Subcutaneous abdominal adipose tissue (tissue), 5 donors: Measurements from ENCODE around the gene PAK2.

Source experiments
- H3K27ac ChIP-seq: one replicate; pipeline ENCODE4 v1.7.0; 2013; ENCODE audit warnings: low read depth, mild to moderate bottlenecking, inconsistent platforms, low read length, moderate library complexity
- H3K27me3 ChIP-seq, 5 donors: one replicate each; pipeline ENCODE4 v1.7.0; 2013; ENCODE audit warnings: low read length in 5 of 5, inconsistent platforms in 1 of 5; ENCODE audit not compliant: control insufficient read depth in 5 of 5, insufficient read depth in 4 of 5
- H3K36me3 ChIP-seq, 5 donors: one replicate each; pipeline ENCODE4 v1.7.0; 2013; ENCODE audit warnings: low read length in 5 of 5; ENCODE audit not compliant: control insufficient read depth in 5 of 5, insufficient read depth in 5 of 5
- H3K4me1 ChIP-seq, 5 donors: one replicate each; pipeline ENCODE4 v1.7.0; 2013; ENCODE audit warnings: low read length in 5 of 5, mild to moderate bottlenecking in 3 of 5, moderate library complexity in 1 of 5; ENCODE audit not compliant: control insufficient read depth in 5 of 5, insufficient read depth in 5 of 5
- H3K4me3 ChIP-seq, 5 donors: one replicate each; pipeline ENCODE4 v1.7.0; 2013; ENCODE audit warnings: low read length in 5 of 5, low read depth in 1 of 5
- H3K9ac ChIP-seq, 5 donors: one replicate each; pipeline ENCODE4 v1.7.0; 2013; ENCODE audit warnings: low read length in 5 of 5, mild to moderate bottlenecking in 4 of 5, moderate library complexity in 3 of 5
- H3K9me3 ChIP-seq, 5 donors: one replicate each; pipeline ENCODE4 v1.7.0; 2013; ENCODE audit warnings: low read length in 5 of 5; ENCODE audit not compliant: control insufficient read depth in 5 of 5
- donor health status: healthy.
- donor health status: healthy.
- donor health status: healthy.
- donor health status: healthy.
- donor health status: healthy.

The PAK2 gene

GRCh38 chr3:196777836-196778235 is 38.2 kb downstream of the PAK2 start:
- no peak overlapping the region for H3K9ac ChIP-seq
- H3K27ac ChIP-seq, result no peak overlapping the region
- peaks cover 0 to 16% (median 8%) of the 10 kb centered on the region in 5 donors for H3K4me1 ChIP-seq
- no peaks in the 10 kb centered on the region for H3K27me3 ChIP-seq
- no peak overlapping the region for H3K4me3 ChIP-seq
- no peaks in the 10 kb centered on the region for H3K9me3 ChIP-seq
- peaks cover 0 to 13% (median 7%) of the 10 kb centered on the region in 5 donors for H3K36me3 ChIP-seq

- Histone ChIP-seq H3K4me3 (no peak overlapping the region), H3K27ac (no peak overlapping the region), H3K4me1 (peaks cover 0 to 16% (median 8%) of the 10 kb centered on the region in 5 donors), H3K9me3 (no peaks in the 10 kb centered on the region), H3K36me3 (peaks cover 9 to 18% (median 16%) of the 10 kb centered on the region in 5 donors), H3K9ac (no peak overlapping the region), H3K27me3 (no peaks in the 10 kb centered on the region)
Observed at GRCh38 chr3:196778755-196779154, 39.1 kb downstream of the PAK2 start.

GRCh38 chr3:196782511-196782910 is 42.9 kb downstream of the PAK2 start:
- H3K9me3 ChIP-seq, result no peaks in the 10 kb centered on the region
- peaks cover 9 to 26% (median 22%) of the 10 kb centered on the region in 5 donors for H3K36me3 ChIP-seq
- H3K27ac ChIP-seq, result no peak overlapping the region
- H3K4me3 ChIP-seq, result no peak overlapping the region
- no peak overlapping the region for H3K9ac ChIP-seq
- H3K27me3 ChIP-seq, result no peaks in the 10 kb centered on the region
- H3K4me1 ChIP-seq, result peaks cover 0 to 2% (median 0%) of the 10 kb centered on the region in 5 donors

GRCh38 chr3:196788528-196788927 is 48.9 kb downstream of the PAK2 start:
- H3K27ac ChIP-seq, result no peak overlapping the region
- H3K27me3 ChIP-seq, result no peaks in the 10 kb centered on the region
- H3K9ac ChIP-seq, result no peak overlapping the region
- peaks cover 0 to 8% (median 0%) of the 10 kb centered on the region in 5 donors for H3K4me1 ChIP-seq
- H3K36me3 ChIP-seq, result peaks cover 4 to 31% (median 12%) of the 10 kb centered on the region in 5 donors
- H3K4me3 ChIP-seq, result no peak overlapping the region
- H3K9me3 ChIP-seq, result no peaks in the 10 kb centered on the region

GRCh38 chr3:196789885-196790359 is 50.3 kb downstream of the PAK2 start:
- Histone ChIP-seq H3K27ac (no peak overlapping the region), H3K9ac (no peak overlapping the region), H3K27me3 (no peaks in the 10 kb centered on the region), H3K4me3 (no peak overlapping the region), H3K4me1 (peaks cover 0 to 8% (median 3%) of the 10 kb centered on the region in 5 donors), H3K9me3 (no peaks in the 10 kb centered on the region), H3K36me3 (peaks cover 2 to 29% (median 7%) of the 10 kb centered on the region in 5 donors)

GRCh38 chr3:196790636-196791035 is 51.0 kb downstream of the PAK2 start:
- Histone ChIP-seq H3K27me3 (no peaks in the 10 kb centered on the region), H3K4me1 (peaks cover 0 to 8% (median 3%) of the 10 kb centered on the region in 5 donors), H3K36me3 (peaks cover 2 to 25% (median 7%) of the 10 kb centered on the region in 5 donors), H3K9ac (no peak overlapping the region), H3K27ac (no peak overlapping the region), H3K4me3 (no peak overlapping the region), H3K9me3 (no peaks in the 10 kb centered on the region)

- Histone ChIP-seq H3K9ac (no peak overlapping the region), H3K27ac (no peak overlapping the region), H3K9me3 (no peaks in the 10 kb centered on the region), H3K36me3 (peaks cover 2 to 23% (median 4%) of the 10 kb centered on the region in 5 donors), H3K4me1 (peaks cover 0 to 8% (median 3%) of the 10 kb centered on the region in 5 donors), H3K27me3 (no peaks in the 10 kb centered on the region), H3K4me3 (no peak overlapping the region)
Observed at GRCh38 chr3:196792771-196793170, 53.1 kb downstream of the PAK2 start.

GRCh38 chr3:196793246-196793645 is 53.6 kb downstream of the PAK2 start:
- H3K27ac ChIP-seq, result no peak overlapping the region
- H3K27me3 ChIP-seq, result no peaks in the 10 kb centered on the region
- peaks cover 0 to 8% (median 3%) of the 10 kb centered on the region in 5 donors for H3K4me1 ChIP-seq
- no peak overlapping the region for H3K9ac ChIP-seq
- peaks cover 2 to 22% (median 4%) of the 10 kb centered on the region in 5 donors for H3K36me3 ChIP-seq
- no peak overlapping the region for H3K4me3 ChIP-seq
- no peaks in the 10 kb centered on the region for H3K9me3 ChIP-seq

GRCh38 chr3:196794467-196794866 is 54.8 kb downstream of the PAK2 start:
- peaks cover 0 to 19% (median 2%) of the 10 kb centered on the region in 5 donors for H3K36me3 ChIP-seq
- no peak overlapping the region for H3K27ac ChIP-seq
- peaks cover 0 to 8% (median 3%) of the 10 kb centered on the region in 5 donors for H3K4me1 ChIP-seq
- no peaks in the 10 kb centered on the region for H3K27me3 ChIP-seq
- no peak overlapping the region for H3K4me3 ChIP-seq
- H3K9me3 ChIP-seq, result no peaks in the 10 kb centered on the region
- H3K9ac ChIP-seq, result no peak overlapping the region

- Histone ChIP-seq H3K36me3 (peaks cover 0 to 16% (median 2%) of the 10 kb centered on the region in 5 donors), H3K4me3 (no peak overlapping the region), H3K27ac (no peak overlapping the region), H3K4me1 (peaks cover 0 to 8% (median 3%) of the 10 kb centered on the region in 5 donors), H3K9me3 (no peaks in the 10 kb centered on the region), H3K9ac (no peak overlapping the region), H3K27me3 (no peaks in the 10 kb centered on the region)
Observed at GRCh38 chr3:196796317-196796716, 56.7 kb downstream of the PAK2 start.
